ENCODE data around the gene ATXN2L. TPM values are rescaled to one million over a fixed set of nuclear protein-coding genes. Genes with fewer than 3 reads are reported as not detected.

The ATXN2L gene
- total and polyA plus RNA-seq, 2 experiments from 2014 or later, result 134 to 192 TPM

DNA sequence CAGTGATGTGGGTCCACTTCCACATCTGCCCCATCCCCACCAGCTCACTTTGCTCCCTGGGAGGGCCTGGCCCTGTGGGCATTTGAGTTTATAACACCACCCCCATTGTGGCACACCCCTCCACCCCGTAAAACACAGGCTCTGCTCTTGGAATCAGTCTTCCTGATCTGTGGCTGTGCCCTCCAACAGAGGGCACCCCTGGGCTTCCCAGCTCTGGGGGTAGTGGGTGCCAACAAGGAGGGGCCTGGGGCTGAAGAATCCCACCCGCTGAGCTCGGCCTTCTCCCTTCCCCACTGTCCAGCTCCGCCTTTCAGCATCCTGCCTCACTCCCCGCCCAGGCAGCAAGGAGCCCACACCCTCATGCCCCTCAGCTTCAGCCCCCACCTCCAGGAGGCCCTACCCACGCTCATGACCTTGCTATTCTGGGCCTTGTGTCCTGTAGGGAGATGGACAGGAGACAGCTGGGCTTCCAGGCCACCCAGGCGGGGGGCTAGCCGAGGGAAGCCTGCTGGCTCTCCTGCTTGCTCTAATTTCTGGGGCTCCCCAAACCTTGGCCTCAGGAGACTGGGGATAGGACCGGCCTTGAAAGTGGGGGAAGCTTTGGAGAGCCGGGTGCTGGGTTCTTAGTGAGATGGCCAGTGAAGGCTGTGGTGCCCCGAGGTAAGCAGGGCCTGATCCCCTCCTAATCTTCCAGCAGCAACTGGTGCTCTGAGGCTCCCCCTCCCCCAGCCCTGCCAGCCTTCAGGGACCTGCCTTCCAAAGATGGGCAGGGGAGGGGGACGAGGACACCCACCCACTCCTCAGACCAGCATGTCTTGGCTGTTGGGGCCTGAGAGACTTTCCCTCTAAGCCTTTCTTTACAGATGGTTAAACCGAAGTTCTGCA, 52.6 kb downstream of the ATXN2L start:
- H3K4me1 Mint-ChIP-seq, result peaks cover 30% of the 10 kb centered on the region
- H3K79me2 ChIP-seq (replicated peaks; ENCODE audit: insufficient read depth), result no peaks in the 10 kb centered on the region
- peaks cover 14% of the 10 kb centered on the region for H3K27me3 Mint-ChIP-seq (ENCODE audit: insufficient read depth, low read depth, poor library complexity)
- no peak overlapping the region for H3K27ac Mint-ChIP-seq
- DNase-seq (ENCODE audit: low spot score) (no peak), ATAC-seq (no peak)
- H3K27ac ChIP-seq (ENCODE audit: low read depth), result no peak overlapping the region
- H4K20me1 ChIP-seq (replicated peaks; ENCODE audit: insufficient read depth), result no peaks in the 10 kb centered on the region; the same call in 1 of the 2 replicates
- peaks cover 22% of the 10 kb centered on the region; the same call in 1 of the 2 replicates for H3K4me1 ChIP-seq (ENCODE audit: insufficient read depth)
- H3K9me2 ChIP-seq (ENCODE audit: insufficient read depth), result no peaks in the 10 kb centered on the region
- H3K4me3 Mint-ChIP-seq, result no peak overlapping the region
- TF ChIP-seq, protein P1, sequence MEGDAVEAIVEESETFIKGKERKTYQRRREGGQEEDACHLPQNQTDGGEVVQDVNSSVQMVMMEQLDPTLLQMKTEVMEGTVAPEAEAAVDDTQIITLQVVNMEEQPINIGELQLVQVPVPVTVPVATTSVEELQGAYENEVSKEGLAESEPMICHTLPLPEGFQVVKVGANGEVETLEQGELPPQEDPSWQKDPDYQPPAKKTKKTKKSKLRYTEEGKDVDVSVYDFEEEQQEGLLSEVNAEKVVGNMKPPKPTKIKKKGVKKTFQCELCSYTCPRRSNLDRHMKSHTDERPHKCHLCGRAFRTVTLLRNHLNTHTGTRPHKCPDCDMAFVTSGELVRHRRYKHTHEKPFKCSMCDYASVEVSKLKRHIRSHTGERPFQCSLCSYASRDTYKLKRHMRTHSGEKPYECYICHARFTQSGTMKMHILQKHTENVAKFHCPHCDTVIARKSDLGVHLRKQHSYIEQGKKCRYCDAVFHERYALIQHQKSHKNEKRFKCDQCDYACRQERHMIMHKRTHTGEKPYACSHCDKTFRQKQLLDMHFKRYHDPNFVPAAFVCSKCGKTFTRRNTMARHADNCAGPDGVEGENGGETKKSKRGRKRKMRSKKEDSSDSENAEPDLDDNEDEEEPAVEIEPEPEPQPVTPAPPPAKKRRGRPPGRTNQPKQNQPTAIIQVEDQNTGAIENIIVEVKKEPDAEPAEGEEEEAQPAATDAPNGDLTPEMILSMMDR (conservative IDR thresholded peaks at IDR 0.05; ENCODE audit: low read depth in 2 of 2), result peak in 1 of 2 experiments; percentile 25; a peak in 1 of 4 replicates
- no peak for TF ChIP-seq ZNF114 (CRISPR knock-in tag; IDR thresholded peaks at IDR 0.05)
- peaks cover 6% of the 10 kb centered on the region for H3F3A ChIP-seq (replicated peaks; ENCODE audit: low read depth)
- H3K4me2 ChIP-seq, result no peak overlapping the region
- H2AFZ ChIP-seq, result no peak overlapping the region
- no peaks in the 10 kb centered on the region for H3K36me3 ChIP-seq (ENCODE audit: insufficient read depth)
- H3K36me3 Mint-ChIP-seq (ENCODE audit: low read depth), result peaks cover 18% of the 10 kb centered on the region; the same call in 2 of the 3 replicates
- H3K27me3 ChIP-seq (ENCODE audit: insufficient read depth), result peaks cover 8% of the 10 kb centered on the region; the same call in 1 of the 2 replicates
- no peak overlapping the region for H3K4me3 ChIP-seq
- H3K9me3 Mint-ChIP-seq, result no peaks in the 10 kb centered on the region

DNA sequence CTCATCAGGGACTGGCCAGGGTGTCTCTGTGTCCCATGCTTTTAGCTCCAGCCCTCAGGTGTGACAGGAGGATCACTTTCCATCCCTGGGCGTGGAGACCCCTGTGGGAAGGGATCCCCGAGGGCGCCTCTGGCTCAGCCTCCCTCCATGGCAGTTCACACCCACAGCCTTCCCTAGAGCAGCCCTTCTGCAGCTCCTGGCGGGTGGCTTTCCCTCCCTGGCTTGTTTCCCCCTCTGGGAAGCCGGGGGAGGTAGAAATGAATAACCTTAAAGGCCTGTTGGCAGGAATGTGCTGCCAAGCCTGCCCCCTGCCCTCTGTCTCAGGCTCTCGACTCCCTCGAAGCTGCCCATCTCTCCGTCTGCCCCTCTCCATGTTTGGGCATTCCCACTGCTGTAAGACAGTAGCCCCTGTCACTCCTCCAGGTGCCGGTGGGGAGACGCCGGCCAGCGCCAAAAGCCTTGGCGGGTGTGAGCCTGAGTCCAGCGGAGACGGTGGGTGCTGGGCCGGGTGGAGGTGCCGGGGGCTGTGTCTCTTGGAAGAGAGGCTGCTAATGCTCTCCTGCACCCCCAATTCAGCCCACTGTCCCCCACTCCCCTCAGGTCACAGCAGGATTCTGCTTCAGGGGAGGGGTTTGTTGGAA, 53.3 kb downstream of the ATXN2L start:
- H3K79me2 ChIP-seq (replicated peaks; ENCODE audit: insufficient read depth), result no peaks in the 10 kb centered on the region
- ATAC-seq (no peak), DNase-seq (ENCODE audit: low spot score) (no peak)
- Mint-ChIP-seq H3K4me1 (peaks cover 37% of the 10 kb centered on the region), H3K27ac (0 out of 2 replicates have a peak overlapping the region, but pooled peaks have one; percentile 74), H3K4me3 (no peak overlapping the region), H3K36me3 (ENCODE audit: low read depth) (peaks cover 16% of the 10 kb centered on the region), H3K9me3 (no peaks in the 10 kb centered on the region; the same call in 2 of the 3 replicates), H3K27me3 (ENCODE audit: insufficient read depth, low read depth, poor library complexity) (peaks cover 21% of the 10 kb centered on the region)
- H2AFZ ChIP-seq, result no peak overlapping the region
- no peak overlapping the region for H3K4me2 ChIP-seq
- peaks cover 12% of the 10 kb centered on the region for H3F3A ChIP-seq (replicated peaks; ENCODE audit: low read depth)
- H3K4me3 ChIP-seq, result no peak overlapping the region
- no peaks in the 10 kb centered on the region for H3K9me2 ChIP-seq (ENCODE audit: insufficient read depth)
- H3K4me1 ChIP-seq (ENCODE audit: insufficient read depth), result peaks cover 22% of the 10 kb centered on the region; the same call in 1 of the 2 replicates
- peaks cover 16% of the 10 kb centered on the region; the same call in 1 of the 2 replicates for H3K27me3 ChIP-seq (ENCODE audit: insufficient read depth)
- no peaks in the 10 kb centered on the region for H3K36me3 ChIP-seq (ENCODE audit: insufficient read depth)
- H4K20me1 ChIP-seq (replicated peaks; ENCODE audit: insufficient read depth), result no peaks in the 10 kb centered on the region; the same call in 1 of the 2 replicates
- 0 out of 2 replicates have a peak overlapping the region, but pooled peaks have one; percentile 72 for H3K27ac ChIP-seq (ENCODE audit: low read depth)
- TF ChIP-seq, protein P2, sequence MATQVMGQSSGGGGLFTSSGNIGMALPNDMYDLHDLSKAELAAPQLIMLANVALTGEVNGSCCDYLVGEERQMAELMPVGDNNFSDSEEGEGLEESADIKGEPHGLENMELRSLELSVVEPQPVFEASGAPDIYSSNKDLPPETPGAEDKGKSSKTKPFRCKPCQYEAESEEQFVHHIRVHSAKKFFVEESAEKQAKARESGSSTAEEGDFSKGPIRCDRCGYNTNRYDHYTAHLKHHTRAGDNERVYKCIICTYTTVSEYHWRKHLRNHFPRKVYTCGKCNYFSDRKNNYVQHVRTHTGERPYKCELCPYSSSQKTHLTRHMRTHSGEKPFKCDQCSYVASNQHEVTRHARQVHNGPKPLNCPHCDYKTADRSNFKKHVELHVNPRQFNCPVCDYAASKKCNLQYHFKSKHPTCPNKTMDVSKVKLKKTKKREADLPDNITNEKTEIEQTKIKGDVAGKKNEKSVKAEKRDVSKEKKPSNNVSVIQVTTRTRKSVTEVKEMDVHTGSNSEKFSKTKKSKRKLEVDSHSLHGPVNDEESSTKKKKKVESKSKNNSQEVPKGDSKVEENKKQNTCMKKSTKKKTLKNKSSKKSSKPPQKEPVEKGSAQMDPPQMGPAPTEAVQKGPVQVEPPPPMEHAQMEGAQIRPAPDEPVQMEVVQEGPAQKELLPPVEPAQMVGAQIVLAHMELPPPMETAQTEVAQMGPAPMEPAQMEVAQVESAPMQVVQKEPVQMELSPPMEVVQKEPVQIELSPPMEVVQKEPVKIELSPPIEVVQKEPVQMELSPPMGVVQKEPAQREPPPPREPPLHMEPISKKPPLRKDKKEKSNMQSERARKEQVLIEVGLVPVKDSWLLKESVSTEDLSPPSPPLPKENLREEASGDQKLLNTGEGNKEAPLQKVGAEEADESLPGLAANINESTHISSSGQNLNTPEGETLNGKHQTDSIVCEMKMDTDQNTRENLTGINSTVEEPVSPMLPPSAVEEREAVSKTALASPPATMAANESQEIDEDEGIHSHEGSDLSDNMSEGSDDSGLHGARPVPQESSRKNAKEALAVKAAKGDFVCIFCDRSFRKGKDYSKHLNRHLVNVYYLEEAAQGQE (IDR thresholded peaks at IDR 0.05; ENCODE audit: unreplicated experiment), result no peak
- no peak for TF ChIP-seq NANOG (IDR thresholded peaks at IDR 0.05; ENCODE audit: borderline replicate concordance)
- TF ChIP-seq, protein P3, sequence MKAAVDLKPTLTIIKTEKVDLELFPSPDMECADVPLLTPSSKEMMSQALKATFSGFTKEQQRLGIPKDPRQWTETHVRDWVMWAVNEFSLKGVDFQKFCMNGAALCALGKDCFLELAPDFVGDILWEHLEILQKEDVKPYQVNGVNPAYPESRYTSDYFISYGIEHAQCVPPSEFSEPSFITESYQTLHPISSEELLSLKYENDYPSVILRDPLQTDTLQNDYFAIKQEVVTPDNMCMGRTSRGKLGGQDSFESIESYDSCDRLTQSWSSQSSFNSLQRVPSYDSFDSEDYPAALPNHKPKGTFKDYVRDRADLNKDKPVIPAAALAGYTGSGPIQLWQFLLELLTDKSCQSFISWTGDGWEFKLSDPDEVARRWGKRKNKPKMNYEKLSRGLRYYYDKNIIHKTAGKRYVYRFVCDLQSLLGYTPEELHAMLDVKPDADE (IDR thresholded peaks at IDR 0.05), result no peak

Measured in GM23338 (cell line).